Measurements from ENCODE around the gene GDPD4. TPM values are rescaled to one million over a fixed set of nuclear protein-coding genes. Genes with fewer than 3 reads are reported as not detected.

The GDPD4 gene
- total RNA-seq, 4 donors from 2014 or later, result not detected

DNA sequence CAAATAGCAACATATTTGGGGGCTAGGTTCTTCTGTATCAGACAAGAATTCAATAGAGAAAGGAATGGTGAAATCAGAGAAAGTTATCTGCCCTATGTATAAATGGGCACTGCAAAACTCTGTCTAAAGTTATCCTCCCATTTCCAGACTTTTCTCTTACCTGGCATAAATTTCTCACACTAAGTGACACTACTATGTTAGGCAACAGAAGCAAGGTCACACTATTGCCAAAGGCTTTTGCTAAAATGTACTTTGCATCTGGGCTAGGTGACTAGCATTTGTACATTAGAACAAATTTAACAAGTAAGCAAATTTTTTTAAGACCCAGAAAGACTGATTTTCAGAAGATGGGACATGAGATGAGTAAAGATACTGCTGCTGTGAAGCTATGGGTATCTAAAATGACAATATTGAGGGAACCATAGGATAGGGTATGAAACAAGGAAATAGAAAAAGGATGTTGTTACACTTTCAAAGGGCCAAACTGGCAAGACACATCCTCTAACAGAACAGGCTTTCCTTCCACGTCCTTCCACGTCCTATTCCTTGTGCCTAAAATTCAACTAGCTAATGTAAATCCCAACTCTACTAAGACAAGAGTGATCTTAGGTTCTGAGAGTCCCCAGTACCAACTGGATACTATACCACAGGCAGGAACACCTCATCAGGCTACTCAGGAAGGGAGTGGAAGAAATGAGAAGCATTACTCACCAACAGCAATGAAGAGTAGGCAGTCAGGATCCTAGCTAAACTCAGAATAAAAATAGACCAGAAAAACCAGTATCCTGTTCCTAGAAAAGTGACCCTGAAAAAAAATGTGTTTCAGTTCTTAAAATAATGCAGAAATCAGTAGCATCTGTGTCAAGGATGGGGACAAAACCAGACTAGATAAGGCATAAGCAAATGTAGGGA, 22.6 kb downstream of the GDPD4 start:
- TF ChIP-seq CTCF (IDR thresholded peaks at IDR 0.05; ENCODE audit: low read depth), result no peak

GRCh38 chr11:77276271-77276670, 25.2 kb downstream of the GDPD4 start:
- TF ChIP-seq CTCF (IDR thresholded peaks at IDR 0.05; ENCODE audit: low read depth), result no peak

GRCh38 chr11:77270921-77271320, 30.6 kb downstream of the GDPD4 start:
- TF ChIP-seq CTCF (IDR thresholded peaks at IDR 0.05; ENCODE audit: low read depth), result no peak

DNA sequence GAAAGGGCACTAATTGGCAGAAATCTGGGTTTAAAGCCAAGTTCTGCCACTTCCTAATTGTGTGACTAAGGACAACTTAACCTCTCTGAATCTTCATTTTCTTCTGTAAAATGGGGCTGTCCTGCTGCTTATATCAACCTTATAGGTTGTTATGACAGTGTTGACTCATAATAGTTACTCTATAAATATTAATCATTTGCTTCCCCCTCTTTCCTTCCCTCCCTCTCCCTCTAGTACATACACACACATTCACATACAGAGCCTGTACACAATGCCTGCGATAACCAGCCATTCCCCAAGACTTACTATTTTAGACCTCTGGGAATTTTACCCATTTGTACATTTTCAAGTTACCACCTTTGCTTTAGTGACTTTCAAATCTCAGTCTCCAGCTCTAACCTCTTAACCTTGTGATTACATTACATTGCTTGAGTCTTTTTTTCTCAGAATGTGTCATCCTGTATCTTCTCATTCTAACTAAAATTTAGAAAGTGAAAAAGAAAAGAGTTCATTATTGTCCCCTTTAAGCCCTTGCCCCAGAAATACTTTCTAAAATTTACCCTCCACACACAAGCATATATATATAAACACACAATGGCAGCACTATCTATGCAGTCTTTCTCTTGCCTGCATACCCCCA, 31.9 kb downstream of the GDPD4 start:
- no peak for TF ChIP-seq CTCF (IDR thresholded peaks at IDR 0.05; ENCODE audit: low read depth)

DNA sequence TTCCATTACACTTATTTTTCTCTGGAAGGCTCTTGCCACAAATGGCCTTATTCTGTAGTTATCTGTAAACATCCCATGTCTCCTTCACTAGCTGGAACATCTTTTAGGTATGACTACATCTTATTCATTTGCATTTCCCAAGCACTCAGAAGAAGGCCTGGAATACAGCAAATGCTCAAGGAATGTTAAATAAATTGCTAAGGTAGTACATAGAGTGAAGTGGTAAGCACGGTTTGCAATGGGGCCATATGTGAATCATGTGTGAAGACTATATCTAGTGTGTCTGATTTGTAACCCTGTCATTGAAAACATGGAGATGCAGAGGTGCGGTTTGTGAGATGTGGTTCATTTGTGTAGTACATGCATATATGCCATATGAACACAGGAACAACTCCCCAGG, 33.5 kb downstream of the GDPD4 start:
- no peak for TF ChIP-seq CTCF (IDR thresholded peaks at IDR 0.05; ENCODE audit: low read depth)

GRCh38 chr11:77266766-77267165, 34.7 kb downstream of the GDPD4 start:
- TF ChIP-seq CTCF (IDR thresholded peaks at IDR 0.05; ENCODE audit: low read depth), result no peak

GRCh38 chr11:77262803-77263202, 38.7 kb downstream of the GDPD4 start:
- no peak for TF ChIP-seq CTCF (IDR thresholded peaks at IDR 0.05; ENCODE audit: low read depth)
